Measurements from ENCODE around the gene ZNF750. TPM values are rescaled to one million over a fixed set of nuclear protein-coding genes. Genes with fewer than 3 reads are reported as not detected.

The ZNF750 gene
- total and polyA plus RNA-seq, 2 donors (not counting 3 experiments of a cell fraction or from before 2014, with no cell fraction given) = 0.15 to 0.80 TPM

DNA sequence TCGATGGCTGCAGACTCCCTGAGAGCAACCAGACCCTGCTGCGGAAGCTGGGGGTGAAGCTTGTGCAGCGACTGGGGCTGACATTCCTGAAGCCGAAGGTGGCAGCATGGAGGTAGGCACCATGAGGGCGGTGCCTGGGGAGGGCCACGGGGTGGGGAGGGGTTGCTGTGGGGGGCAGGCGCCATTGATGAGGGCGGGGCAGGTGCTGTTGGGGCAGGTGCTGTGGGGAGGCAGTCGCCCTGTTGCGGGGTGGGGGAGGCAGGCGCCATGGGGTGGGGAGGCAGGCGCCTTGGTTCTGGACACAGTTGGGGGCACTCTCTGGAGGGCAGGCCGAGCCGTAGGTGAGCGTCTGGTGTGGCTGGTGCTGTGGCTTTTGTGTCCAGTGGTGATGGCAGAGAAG is 38.9 kb downstream of the ZNF750 start:
- dilution Hi-C loops (cut with MboI; ENCODE audit: extremely low pct_ligation_motif_present, low sequenced_read_pairs) = no loop called here
- TF ChIP-seq GATA2 (IDR thresholded peaks at IDR 0.05; ENCODE audit: insufficient read depth, insufficient read length, low read depth, low read length) (no peak), POLR2A (IDR thresholded peaks at IDR 0.05; ENCODE audit: low read depth, low read length) (no peak), POLR2AphosphoS5 (IDR thresholded peaks at IDR 0.05; ENCODE audit: insufficient read depth, low read depth, low read length) (no peak), EZH2 (IDR thresholded peaks at IDR 0.05; ENCODE audit: borderline replicate concordance, low read depth, low read length, severe bottlenecking) (no peak), MYC (IDR thresholded peaks at IDR 0.05; ENCODE audit: low read depth, low read length) (no peak), JUN (IDR thresholded peaks at IDR 0.05; ENCODE audit: borderline replicate concordance, insufficient read depth, insufficient read length, low read depth) (no peak), FOS (IDR thresholded peaks at IDR 0.05; ENCODE audit: borderline replicate concordance, insufficient read depth, low read length) (no peak)
- TF ChIP-seq, protein P1, sequence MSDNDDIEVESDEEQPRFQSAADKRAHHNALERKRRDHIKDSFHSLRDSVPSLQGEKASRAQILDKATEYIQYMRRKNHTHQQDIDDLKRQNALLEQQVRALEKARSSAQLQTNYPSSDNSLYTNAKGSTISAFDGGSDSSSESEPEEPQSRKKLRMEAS (IDR thresholded peaks at IDR 0.05; ENCODE audit: insufficient read depth, insufficient read length) = no peak
- TF ChIP-seq, protein P2, sequence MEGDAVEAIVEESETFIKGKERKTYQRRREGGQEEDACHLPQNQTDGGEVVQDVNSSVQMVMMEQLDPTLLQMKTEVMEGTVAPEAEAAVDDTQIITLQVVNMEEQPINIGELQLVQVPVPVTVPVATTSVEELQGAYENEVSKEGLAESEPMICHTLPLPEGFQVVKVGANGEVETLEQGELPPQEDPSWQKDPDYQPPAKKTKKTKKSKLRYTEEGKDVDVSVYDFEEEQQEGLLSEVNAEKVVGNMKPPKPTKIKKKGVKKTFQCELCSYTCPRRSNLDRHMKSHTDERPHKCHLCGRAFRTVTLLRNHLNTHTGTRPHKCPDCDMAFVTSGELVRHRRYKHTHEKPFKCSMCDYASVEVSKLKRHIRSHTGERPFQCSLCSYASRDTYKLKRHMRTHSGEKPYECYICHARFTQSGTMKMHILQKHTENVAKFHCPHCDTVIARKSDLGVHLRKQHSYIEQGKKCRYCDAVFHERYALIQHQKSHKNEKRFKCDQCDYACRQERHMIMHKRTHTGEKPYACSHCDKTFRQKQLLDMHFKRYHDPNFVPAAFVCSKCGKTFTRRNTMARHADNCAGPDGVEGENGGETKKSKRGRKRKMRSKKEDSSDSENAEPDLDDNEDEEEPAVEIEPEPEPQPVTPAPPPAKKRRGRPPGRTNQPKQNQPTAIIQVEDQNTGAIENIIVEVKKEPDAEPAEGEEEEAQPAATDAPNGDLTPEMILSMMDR (IDR thresholded peaks at IDR 0.05; ENCODE audit: extremely low read depth in 1 of 2, insufficient read depth in 1 of 2, low read depth in 1 of 2, low read length in 2 of 2) = no peak
- ChIA-PET POLR2A (no interaction called here), CTCF (no interaction called here)
- no peaks in the 10 kb centered on the region for H3K4me1 ChIP-seq (ENCODE audit: control insufficient read depth, extremely low read depth, insufficient read depth, low read length)
- BruUV-seq (replicated peaks) = no TSS peak
- no peak overlapping the region for H2AFZ ChIP-seq (ENCODE audit: low read depth, low read length)
- H3K27me3 ChIP-seq (ENCODE audit: control insufficient read depth in 2 of 2, insufficient read depth in 2 of 2, low read length in 2 of 2) = no peaks in the 10 kb centered on the region
- no peaks in the 10 kb centered on the region for H3K9me1 ChIP-seq (replicated peaks; ENCODE audit: control insufficient read depth, extremely low read depth, insufficient read depth, low read length)
- no peaks in the 10 kb centered on the region for H3K79me2 ChIP-seq (ENCODE audit: control insufficient read depth, insufficient read depth, low read length)
- DNase-seq (ENCODE audit: low read depth, low spot score) (no peak), FAIRE-seq (no peak)
- H3K9ac ChIP-seq (replicated peaks; ENCODE audit: extremely low read depth, insufficient read depth, low read length) = no peak overlapping the region
- H3K9me3 ChIP-seq (replicated peaks; ENCODE audit: control insufficient read depth, insufficient read depth, low read length) = no peaks in the 10 kb centered on the region
- no peak overlapping the region for H3K4me2 ChIP-seq (ENCODE audit: insufficient read depth, low read length)
- H4K20me1 ChIP-seq (replicated peaks; ENCODE audit: control insufficient read depth, extremely low read depth, insufficient read depth, low read length) = no peaks in the 10 kb centered on the region
- H3K36me3 ChIP-seq (ENCODE audit: control insufficient read depth in 2 of 2, extremely low read depth in 1 of 2, insufficient read depth in 2 of 2, low read length in 2 of 2) = peaks cover 0 to 3% of the 10 kb centered on the region in 2 experiments
- H3K4me3 ChIP-seq (replicated peaks in 1 of 3; ENCODE audit: insufficient read depth in 1 of 3, low read depth in 1 of 3, low read length in 3 of 3) = no peak overlapping the region
- intact Hi-C loops (cut with micrococcal nuclease) = no loop called here
- no peak overlapping the region for H3K27ac ChIP-seq (ENCODE audit: insufficient read depth, low read depth, low read length)
